IMR-90 (cell line): ENCODE measurements around the gene OR8J3. TPM values are rescaled to one million over a fixed set of nuclear protein-coding genes. Genes with fewer than 3 reads are reported as not detected.

Source experiments
- ATAC-seq: fragments of 200-7000 bp; cut with Tn5 transposase; 2 replicates; pipeline ENCODE4 v1.9.1; 2020; ENCODE audit warnings: low read depth, mild to moderate bottlenecking, moderate library complexity
- BruUV-seq: library from RNA; stranded (reverse); fragments of 400-500 nt; replicated peaks from 2 replicates; lab custom pipeline; 2021; lab: Mats Ljungman, UMichigan
- CTCF ChIA-PET: fragments of 300-600 bp; formaldehyde crosslinking; extraction: SDS; loops from one replicate; lab custom pipeline; 2021; ENCODE audit warnings: antibody characterized with exemption; lab: Yijun Ruan, JAX
- POLR2A ChIA-PET: fragments of 300-600 bp; sonication (Branson Sonifier 250); formaldehyde crosslinking; loops from one replicate; lab custom pipeline; 2022; ENCODE audit warnings: antibody characterized with exemption; ENCODE audit not compliant: unreplicated experiment; lab: Charles Lee
- DNase-seq: peaks from one replicate; pipeline ENCODE4 v3.0.0; 2013
- H2AFZ ChIP-seq: replicated peaks from 2 replicates; pipeline ENCODE3; 2013; ENCODE audit warnings: low read length, mild to moderate bottlenecking; ENCODE audit not compliant: poor library complexity
- H2AK5ac ChIP-seq: 2 replicates; pipeline ENCODE4 v1.6.1; 2013; ENCODE audit warnings: low read depth, low read length, inconsistent platforms
- H2AK9ac ChIP-seq: replicated peaks from 2 replicates; pipeline ENCODE3; 2013; ENCODE audit warnings: mild to moderate bottlenecking, low read depth, low read length, moderate library complexity; ENCODE audit not compliant: poor library complexity
- H2BK120ac ChIP-seq: 2 replicates; pipeline ENCODE4 v1.6.1; 2013; ENCODE audit warnings: low read depth, low read length, inconsistent platforms
- H2BK15ac ChIP-seq: 3 replicates; pipeline ENCODE4 v1.6.1; 2013; ENCODE audit warnings: low read depth, low read length, inconsistent platforms
- H2BK20ac ChIP-seq: 2 replicates; pipeline ENCODE4 v1.6.1; 2013; ENCODE audit warnings: low read depth, mild to moderate bottlenecking, inconsistent platforms, low read length, moderate library complexity
- H2BK5ac ChIP-seq: 2 replicates; pipeline ENCODE4 v1.6.1; 2013; ENCODE audit warnings: mild to moderate bottlenecking, low read depth, low read length, inconsistent platforms; ENCODE audit not compliant: poor library complexity, severe bottlenecking
- H3K14ac ChIP-seq: replicated peaks from 2 replicates; pipeline ENCODE4 v1.6.1; 2013; ENCODE audit warnings: low read depth, low read length, inconsistent platforms
- H3K18ac ChIP-seq: 2 replicates; pipeline ENCODE4 v1.6.1; 2013; ENCODE audit warnings: low read depth, low read length, control low read depth
- H3K23ac ChIP-seq: 2 replicates; pipeline ENCODE4 v1.6.1; 2013; ENCODE audit warnings: low read depth, low read length, inconsistent platforms
- H3K27ac ChIP-seq: 2 replicates; pipeline ENCODE4 v1.5.1; 2013; ENCODE audit warnings: mild to moderate bottlenecking, control low read depth, low read length; ENCODE audit not compliant: insufficient read depth
- H3K27me3 ChIP-seq: 2 replicates; pipeline ENCODE4 v1.6.1; 2013; ENCODE audit warnings: low read length; ENCODE audit not compliant: control insufficient read depth, insufficient read depth
- H3K36me3 ChIP-seq: 2 replicates; pipeline ENCODE4 v1.6.1; 2013; ENCODE audit warnings: low read length, mixed read lengths; ENCODE audit not compliant: control insufficient read depth, insufficient read depth
- H3K4ac ChIP-seq: 2 replicates; pipeline ENCODE4 v1.6.1; 2013; ENCODE audit warnings: low read depth, low read length, inconsistent platforms
- H3K4me1 ChIP-seq: 2 replicates; pipeline ENCODE4 v1.6.1; 2013; ENCODE audit warnings: low read length, mixed read lengths; ENCODE audit not compliant: control insufficient read depth, insufficient read depth
- H3K4me2 ChIP-seq: 2 replicates; pipeline ENCODE4 v1.6.1; 2013; ENCODE audit warnings: low read depth, mild to moderate bottlenecking, control low read depth, low read length, moderate library complexity
- H3K4me3 ChIP-seq: 2 replicates; pipeline ENCODE4 v1.5.1; 2013; ENCODE audit warnings: low read depth, mild to moderate bottlenecking, control low read depth, low read length, moderate library complexity; ENCODE audit not compliant: insufficient read depth
- H3K56ac ChIP-seq: 2 replicates; pipeline ENCODE4 v1.6.1; 2013; ENCODE audit warnings: low read length, inconsistent platforms; ENCODE audit not compliant: insufficient read depth; ENCODE audit errors: extremely low read depth
- H3K79me1 ChIP-seq, 2 experiments: 2 replicates each; pipeline ENCODE4 v1.6.1; 2013; ENCODE audit warnings: low read length in 2 of 2, inconsistent platforms in 1 of 2, low read depth in 1 of 2
- H3K9ac ChIP-seq: 2 replicates; pipeline ENCODE4 v1.6.1; 2013; ENCODE audit warnings: low read depth, low read length, control low read depth
- H3K9me1 ChIP-seq: 2 replicates; pipeline ENCODE4 v1.6.1; 2013; ENCODE audit warnings: low read length, inconsistent platforms; ENCODE audit not compliant: insufficient read depth
- H3K9me3 ChIP-seq: 2 replicates; pipeline ENCODE4 v1.6.1; 2013; ENCODE audit warnings: low read length; ENCODE audit not compliant: control insufficient read depth, insufficient read depth
- H4K20me1 ChIP-seq: 2 replicates; pipeline ENCODE4 v1.6.1; 2013; ENCODE audit warnings: low read length, inconsistent platforms; ENCODE audit not compliant: insufficient read depth
- H4K5ac ChIP-seq: 2 replicates; pipeline ENCODE4 v1.6.1; 2013; ENCODE audit warnings: mild to moderate bottlenecking, low read depth, low read length, control low read depth
- H4K8ac ChIP-seq, 2 experiments: 2 replicates each; pipeline ENCODE4 v1.6.1; 2013; ENCODE audit warnings: low read depth in 2 of 2, low read length in 2 of 2, control low read depth in 1 of 2, inconsistent platforms in 1 of 2
- H4K91ac ChIP-seq: 2 replicates; pipeline ENCODE4 v1.6.1; 2013; ENCODE audit warnings: low read depth, low read length, inconsistent platforms; ENCODE audit not compliant: insufficient read depth
- ELK1 ChIP-seq: fragments of 150-350 bp; IDR thresholded peaks from 2 replicates; pipeline ENCODE4 v1.6.1; 2016; ENCODE audit warnings: low read depth, mild to moderate bottlenecking, low read length, moderate library complexity, borderline replicate concordance
- MAFK ChIP-seq: IDR thresholded peaks from 2 replicates; pipeline ENCODE4 v1.6.1; 2012; ENCODE audit warnings: low read depth, low read length, improper control_type of control experiment
- RCOR1 ChIP-seq: IDR thresholded peaks from 2 replicates; pipeline ENCODE4 v1.6.1; 2012; ENCODE audit warnings: mild to moderate bottlenecking, low read length, improper control_type of control experiment; ENCODE audit not compliant: insufficient replicate concordance
- SMC3 ChIP-seq: fragments of 150-350 bp; IDR thresholded peaks from 2 replicates; pipeline ENCODE4 v1.6.1; 2016; ENCODE audit warnings: low read depth, mild to moderate bottlenecking, antibody characterized with exemption, low read length, moderate library complexity
- WGBS, 2 experiments: methylation state at CpG; one replicate each; pipeline versions ENCODE4 v1.1.5 to v1.1.7; 2013; ENCODE audit warnings: missing lambda C conversion rate in 2 of 2; ENCODE audit not compliant: insufficient read length in 1 of 2; ENCODE audit errors: extremely low coverage in 2 of 2; 5-methylcytosine and 5-hydroxymethylcytosine counted together
- dilution Hi-C: fragments of 300-500 bp; cut with HindIII; formaldehyde crosslinking; loops from one replicate; pipeline ENCODE4 v1.14.3; 2018; ENCODE audit warnings: low sequenced_read_pairs; ENCODE audit not compliant: unreplicated experiment
- in situ Hi-C: fragments of 300-500 bp; cut with MboI; formaldehyde crosslinking; loops from 3 replicates; pipeline ENCODE4 v1.14.3; 2019; ENCODE audit warnings: low sequenced_read_pairs, inconsistent platforms, mixed read lengths
- intact Hi-C: fragments of 100-400 bp; cut with micrococcal nuclease; formaldehyde crosslinking; loops from 2 replicates; pipeline ENCODE4 v1.10.0; 2022
- polyA plus RNA-seq, 3 experiments: library from polyadenylated mRNA; depleted of rRNA; stranded (reverse); fragments of >200 nt; gene quantifications; 2 replicates each; pipeline ENCODE4 v1.2.3, GENCODE V29; 2012; ENCODE audit warnings: low replicate concordance in 1 of 3
- total RNA-seq: library from RNA; depleted of rRNA; stranded (reverse); fragments of >200 nt; gene quantifications from 2 replicates; pipeline ENCODE4 v1.2.3, GENCODE V29; 2012

OR8J3 gene
- total and polyA plus RNA-seq, 2 of the 4 experiments (the other 2 are of a cell fraction), result not detected

GRCh38 chr11:56152333-56152732 lies 12.3 kb upstream of the OR8J3 start:
- no TSS peak for BruUV-seq
- Histone ChIP-seq H3K4me3 (no peak overlapping the region), H3K9me1 (no peaks in the 10 kb centered on the region), H3K23ac (no peak overlapping the region), H2BK15ac (no peak overlapping the region), H3K36me3 (no peaks in the 10 kb centered on the region), H4K5ac (no peak overlapping the region), H3K4me1 (no peaks in the 10 kb centered on the region), H3K14ac (no peak overlapping the region), H3K56ac (no peak overlapping the region), H2BK20ac (no peak overlapping the region), H3K27me3 (no peaks in the 10 kb centered on the region), H2BK5ac (no peak overlapping the region), H3K27ac (no peak overlapping the region), H3K18ac (no peak overlapping the region), H2BK120ac (no peak overlapping the region), H2AK9ac (no peak overlapping the region), H3K4me2 (no peak overlapping the region), H2AFZ (no peak overlapping the region), H3K79me1 (no peaks in the 10 kb centered on the region), H3K9ac (no peak overlapping the region), H4K91ac (no peak overlapping the region), H3K4ac (no peak overlapping the region), H3K9me3 (peaks cover 10% of the 10 kb centered on the region), H4K8ac (no peak overlapping the region), H4K20me1 (no peaks in the 10 kb centered on the region), H2AK5ac (no peak overlapping the region)
- ATAC-seq (no peak), DNase-seq (no peak)
- 73% methylated on average over 12 of the region's 15 CpGs; no CpG with 5 or more reads in 1 of the 2 experiments for WGBS, 2 experiments
- in situ Hi-C loops, result loop anchor here (25.0 kb wide), 1 partner anchor 515 kb away; the partner anchor contains the start of genes OR4P4 and OR4S2
- TF ChIP-seq ELK1 (no peak), MAFK (peak; percentile 61), SMC3 (no peak), RCOR1 (no peak)
- CTCF ChIA-PET, result no interaction called here
- intact Hi-C loops, result no loop called here
- dilution Hi-C loops, result no loop called here
- POLR2A ChIA-PET, result no interaction called here
